HG02759 (cell line): ENCODE measurements around the gene IL17REL.

Experiments
- ATAC-seq: cut with Tn5 transposase; IDR thresholded peaks from one replicate; pipeline ENCODE4 v1.9.1; 2021; ENCODE audit warnings: mild to moderate bottlenecking, moderate library complexity; ENCODE audit not compliant: unreplicated experiment

IL17REL gene

GRCh38 chr22:50046481-50047245 lies 34.1 kb upstream of the IL17REL start:
- no peak for ATAC-seq

GRCh38 chr22:50046019-50046415 lies 33.5 kb upstream of the IL17REL start:
- ATAC-seq: no peak

- no peak for ATAC-seq
Measured at GRCh38 chr22:50045211-50046018, 32.9 kb upstream of the IL17REL start.

- ATAC-seq: no peak
Measured at GRCh38 chr22:50044485-50045118, 32.0 kb upstream of the IL17REL start.

- no peak for ATAC-seq
Measured at GRCh38 chr22:50041361-50042065, 28.9 kb upstream of the IL17REL start.

GRCh38 chr22:50040717-50041116 lies 28.2 kb upstream of the IL17REL start:
- no peak for ATAC-seq

- ATAC-seq: no peak
Measured at GRCh38 chr22:50039669-50040443, 27.3 kb upstream of the IL17REL start.

- ATAC-seq: no peak
Measured at GRCh38 chr22:50035976-50036724, 23.6 kb upstream of the IL17REL start.

GRCh38 chr22:50035131-50035881 lies 22.7 kb upstream of the IL17REL start:
- ATAC-seq: no peak

- ATAC-seq: no peak
Measured at GRCh38 chr22:50034126-50035081, 21.8 kb upstream of the IL17REL start.

GRCh38 chr22:50032941-50033601 lies 20.5 kb upstream of the IL17REL start:
- ATAC-seq: no peak

GRCh38 chr22:50032109-50032871 lies 19.7 kb upstream of the IL17REL start:
- ATAC-seq: no peak

- ATAC-seq: no peak
Measured at GRCh38 chr22:50031189-50032091, 18.9 kb upstream of the IL17REL start.

- no peak for ATAC-seq
Measured at GRCh38 chr22:50030297-50031188, 18.0 kb upstream of the IL17REL start.
